ENCODE measurements around the gene BRINP3.
"Not testable (repeated sequence)": the region's sequence is repeated elsewhere in the genome, so short reads cannot be mapped to it uniquely, and the experiment has no call there.

The BRINP3 gene

DNA sequence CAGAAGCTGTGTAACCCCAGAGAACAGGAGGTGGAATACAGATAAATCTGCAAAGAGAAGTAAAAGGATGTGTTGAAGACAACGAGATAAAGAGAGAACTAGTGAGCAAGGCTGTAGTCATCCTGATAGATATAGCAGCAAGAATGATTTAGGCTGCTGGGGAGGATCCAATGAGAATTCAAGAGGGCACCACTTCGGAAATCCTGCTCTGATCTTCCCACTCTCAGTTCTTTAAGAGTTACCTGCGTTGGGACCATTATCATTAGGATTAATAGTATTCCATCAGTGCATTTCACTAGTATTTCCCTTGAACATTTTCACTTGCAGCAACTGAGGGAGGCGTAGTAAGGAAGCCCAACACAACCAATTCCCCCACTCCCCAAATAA, at the start of gene BRINP3:
Gene BRINP3, minus strand, starts transcription at position 103 of the 387 bp plus-strand sequence.
- no peak for DNase-seq

- DNase-seq = no peak
Measured at GRCh38 chr1:190511554-190511953, 33.9 kb upstream of the BRINP3 start.

- no peak for DNase-seq
Measured at GRCh38 chr1:190507357-190507756, 29.7 kb upstream of the BRINP3 start.

DNA sequence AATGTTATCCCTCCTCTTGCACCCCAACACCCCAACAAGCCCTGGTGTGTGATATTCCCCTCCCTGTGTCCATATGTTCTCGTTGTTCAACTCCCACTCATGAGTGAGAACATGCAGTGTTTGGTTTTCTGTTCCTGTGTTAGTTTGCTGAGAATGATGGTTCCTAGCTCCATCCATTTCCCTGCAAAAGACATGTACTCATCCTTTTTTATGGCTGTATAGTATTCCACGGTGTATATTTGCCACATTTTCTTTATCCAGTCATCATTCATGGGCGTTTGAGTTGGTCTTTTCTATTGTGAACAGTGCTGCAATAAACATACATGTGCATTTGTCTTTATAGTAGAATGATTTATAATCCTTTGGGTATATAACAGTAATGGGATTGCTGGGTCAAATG, 26.9 kb upstream of the BRINP3 start:
- not testable (repeated sequence) for DNase-seq

GRCh38 chr1:190497565-190497964, 19.9 kb upstream of the BRINP3 start:
- DNase-seq = no peak

GRCh38 chr1:190494451-190494850, 16.8 kb upstream of the BRINP3 start:
- no peak for DNase-seq

GRCh38 chr1:190491404-190491803, 13.7 kb upstream of the BRINP3 start:
- DNase-seq = no peak

DNA sequence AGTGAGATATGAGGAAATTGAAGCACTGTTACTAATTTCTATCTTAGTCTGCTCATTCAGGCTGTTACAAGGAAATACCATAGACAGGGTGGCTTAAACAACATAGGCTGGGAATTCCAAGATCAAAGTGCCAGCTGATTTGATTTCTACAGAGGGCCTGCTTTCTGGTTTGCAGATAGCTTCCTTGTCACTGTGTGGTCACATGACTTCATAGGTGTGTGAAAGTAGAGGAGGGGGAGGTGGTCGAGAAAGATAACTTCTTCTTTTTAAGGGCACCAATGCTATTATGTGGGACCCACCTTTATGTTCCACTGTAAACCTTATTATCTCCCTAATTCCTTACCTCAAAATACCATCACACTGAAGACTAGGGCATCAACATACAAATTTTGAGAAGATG, 6.4 kb upstream of the BRINP3 start:
- DNase-seq = no peak

GRCh38 chr1:190480231-190480630, 2.6 kb upstream of the BRINP3 start:
- DNase-seq = no peak

- DNase-seq = peak; percentile 40
Measured at GRCh38 chr1:190479516-190479915, 1.9 kb upstream of the BRINP3 start.

DNA sequence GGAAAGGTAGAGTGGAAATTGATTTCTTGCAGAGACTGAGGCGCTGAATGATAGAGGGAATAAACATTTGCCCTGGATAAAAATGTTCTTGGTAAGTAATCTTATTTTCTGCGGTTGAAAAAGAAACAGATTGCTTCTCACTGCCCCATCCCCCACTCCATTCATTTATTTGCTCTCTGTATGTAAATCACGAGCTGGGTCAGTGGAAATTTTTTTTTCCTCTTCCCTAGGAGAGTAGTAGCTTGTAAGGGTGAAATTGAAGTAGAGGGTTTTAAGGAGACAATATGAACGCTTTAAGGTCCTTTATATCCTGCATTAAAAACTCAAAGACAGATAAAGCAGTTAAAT, 1.4 kb upstream of the BRINP3 start:
- no peak for DNase-seq

- DNase-seq = peak; percentile 53
Measured at GRCh38 chr1:190478149-190479049, 735 bp upstream of the BRINP3 start.

DNA sequence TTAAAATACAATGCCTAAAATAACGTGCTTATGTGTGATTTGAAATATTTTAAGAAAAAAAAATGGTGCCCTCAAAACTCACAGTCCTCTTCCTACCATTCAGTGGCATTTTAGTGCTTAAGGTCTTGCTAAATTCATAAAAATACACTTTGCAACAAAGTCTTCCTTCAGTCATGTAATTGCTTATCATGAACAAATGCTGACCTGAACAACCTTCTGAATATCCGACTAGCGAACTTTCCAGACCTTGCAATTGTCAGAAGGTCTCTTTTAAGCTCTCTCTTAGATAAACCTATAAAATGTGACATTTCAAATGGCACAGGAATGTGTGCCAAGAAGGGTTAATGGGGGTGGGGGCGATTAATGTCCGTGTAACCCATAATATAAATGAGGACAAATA, 858 bp downstream of the BRINP3 start:
- DNase-seq = no peak

DNA sequence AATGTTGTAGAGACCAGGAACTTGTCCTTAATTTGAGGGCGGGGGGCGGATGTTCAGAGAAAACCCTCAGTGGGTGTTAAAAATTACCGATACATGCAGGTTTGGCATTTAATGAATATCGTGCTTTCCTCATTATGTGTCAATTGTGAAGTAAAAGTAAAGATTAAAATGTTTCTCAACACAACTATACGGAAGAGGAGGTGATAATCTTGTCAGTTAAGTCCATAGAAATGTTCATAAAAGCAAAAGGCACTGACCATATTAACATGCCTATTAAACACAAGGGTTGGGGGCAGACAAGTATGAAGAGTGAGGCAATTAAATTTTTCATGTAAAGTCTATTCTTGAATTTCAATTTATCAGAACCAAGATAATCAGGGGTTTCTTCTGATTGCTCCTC, 1.3 kb downstream of the BRINP3 start:
- DNase-seq = no peak

DNA sequence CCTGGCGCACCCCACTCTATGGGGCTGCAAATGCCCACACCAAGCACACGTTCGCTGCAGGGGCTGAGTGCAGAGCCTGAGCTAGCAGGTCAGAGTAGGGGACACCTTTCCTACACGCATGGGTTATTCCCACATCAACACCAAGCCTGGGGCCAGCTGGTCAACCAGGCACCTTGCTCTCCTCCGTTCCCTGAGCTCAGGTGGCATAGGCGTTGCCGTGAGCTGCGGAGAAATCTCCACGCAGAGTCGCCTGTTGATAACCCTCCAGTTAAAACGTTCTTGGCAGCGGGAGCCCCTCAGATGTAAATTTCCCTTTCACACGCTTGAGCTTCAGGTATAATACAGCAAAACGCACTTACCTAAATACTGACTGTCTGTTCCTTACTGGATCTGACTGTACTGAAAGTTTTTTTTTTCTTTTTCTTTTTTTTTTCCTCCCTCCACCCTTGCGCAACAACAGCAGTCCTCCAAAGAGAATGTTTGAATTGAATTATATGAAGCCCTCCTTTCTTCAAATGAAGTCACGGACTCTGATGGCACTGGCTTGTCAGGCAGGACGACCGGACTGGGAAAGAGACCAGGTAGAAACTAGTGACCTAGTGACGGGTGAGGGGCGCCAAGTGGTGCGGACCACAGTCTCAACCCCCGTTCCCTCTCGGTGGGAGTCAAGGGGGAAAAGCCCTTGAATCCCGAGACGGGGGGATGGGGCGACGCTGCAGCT, 2.1 kb downstream of the BRINP3 start:
- DNase-seq = no peak

GRCh38 chr1:190474650-190475211, 2.9 kb downstream of the BRINP3 start:
- DNase-seq = no peak

DNA sequence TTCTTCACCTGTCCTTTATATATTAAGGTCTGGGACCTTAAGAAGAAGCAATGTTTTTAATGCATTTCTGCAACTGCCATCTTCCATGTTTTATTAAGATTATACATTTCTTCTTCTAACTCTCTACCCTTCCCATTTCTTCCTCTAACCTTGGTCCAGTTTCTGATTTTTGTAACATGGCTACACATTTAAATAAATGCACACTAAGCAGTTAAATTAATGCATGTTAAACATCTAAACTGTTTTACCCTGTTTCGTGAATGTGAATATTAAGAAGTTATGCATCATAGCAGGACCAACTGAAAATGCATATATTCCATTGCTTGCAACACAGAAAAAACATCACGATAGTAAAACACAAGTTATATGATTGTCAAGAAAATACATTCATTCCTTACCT, 3.7 kb downstream of the BRINP3 start:
- no peak for DNase-seq

DNA sequence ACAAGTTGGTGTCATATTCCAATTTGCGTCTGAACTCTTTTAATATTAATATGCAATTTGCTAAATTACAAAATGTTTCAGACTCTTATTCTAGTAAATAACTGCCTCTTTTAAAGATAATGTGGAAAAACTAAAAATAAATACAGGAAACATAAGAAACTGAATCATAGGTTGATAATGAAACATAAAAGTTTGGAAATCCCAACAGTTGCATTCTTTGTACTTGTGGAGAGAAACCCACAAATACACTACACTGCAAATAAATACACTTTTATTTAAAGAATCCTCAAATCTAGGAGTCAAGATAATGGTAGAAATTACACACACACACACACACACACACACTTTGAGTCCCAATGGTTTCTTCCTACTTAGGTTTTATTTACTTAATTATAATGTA, 5.2 kb downstream of the BRINP3 start:
- no peak for DNase-seq

- DNase-seq = no peak
Measured at GRCh38 chr1:190472042-190472441, 5.6 kb downstream of the BRINP3 start.

DNA sequence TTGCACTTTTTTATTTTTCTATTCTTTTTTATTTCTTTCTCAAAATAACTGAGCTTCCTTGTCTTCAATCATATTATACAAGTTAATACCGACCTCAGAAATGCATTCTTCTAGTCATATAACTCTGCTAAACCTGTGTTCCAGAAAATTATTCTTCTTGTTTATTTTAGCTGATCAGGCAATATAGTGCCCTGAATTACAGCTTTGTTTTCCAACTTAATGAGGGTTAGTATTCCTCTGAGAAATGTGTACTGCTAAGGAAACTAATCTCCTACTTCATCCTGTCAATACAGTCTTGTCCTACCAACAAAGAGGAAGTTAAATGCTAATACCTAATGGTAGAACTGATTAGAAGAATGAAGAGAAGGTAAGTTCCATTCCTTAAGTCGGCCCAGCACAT, 13.0 kb downstream of the BRINP3 start:
- no peak for DNase-seq

DNA sequence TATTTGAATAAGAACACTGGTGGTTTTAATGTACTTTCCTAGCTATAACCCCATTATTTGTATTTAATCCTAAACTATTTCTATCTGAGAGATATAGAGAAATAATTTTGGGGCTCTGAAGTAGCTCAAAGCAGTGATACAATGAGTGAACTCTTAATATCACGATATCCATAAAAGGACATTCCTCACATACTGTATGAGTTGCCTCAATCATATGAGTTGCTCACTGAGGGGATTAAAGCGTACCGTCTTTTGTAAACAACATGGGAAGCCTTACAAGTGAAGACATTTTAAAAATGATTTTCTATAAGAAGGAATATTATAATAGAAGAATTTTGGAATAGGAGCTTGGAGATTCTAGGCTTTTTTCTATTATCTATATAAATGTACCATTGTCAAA, 21.5 kb downstream of the BRINP3 start:
- DNase-seq = no peak

GRCh38 chr1:190455631-190456030, 22.0 kb downstream of the BRINP3 start:
- DNase-seq = no peak

DNA sequence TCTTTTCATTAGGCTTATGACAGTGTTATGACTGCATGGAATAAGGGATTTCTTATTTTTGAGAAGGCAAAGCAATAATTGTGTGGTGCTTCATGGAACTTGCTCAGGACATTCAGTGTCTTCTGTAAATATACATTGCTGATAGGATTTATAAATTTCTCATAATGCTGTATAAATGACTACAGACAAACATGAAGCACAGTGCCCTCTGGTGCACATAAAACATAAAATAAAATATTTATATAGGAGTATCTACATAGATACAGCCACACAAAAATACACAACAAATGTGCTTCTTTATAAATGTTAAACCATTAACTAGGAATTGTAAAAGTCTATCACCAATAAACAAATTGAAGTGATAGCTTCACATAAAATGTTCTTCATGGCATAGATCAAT, 24.1 kb downstream of the BRINP3 start:
- DNase-seq = no peak

DNA sequence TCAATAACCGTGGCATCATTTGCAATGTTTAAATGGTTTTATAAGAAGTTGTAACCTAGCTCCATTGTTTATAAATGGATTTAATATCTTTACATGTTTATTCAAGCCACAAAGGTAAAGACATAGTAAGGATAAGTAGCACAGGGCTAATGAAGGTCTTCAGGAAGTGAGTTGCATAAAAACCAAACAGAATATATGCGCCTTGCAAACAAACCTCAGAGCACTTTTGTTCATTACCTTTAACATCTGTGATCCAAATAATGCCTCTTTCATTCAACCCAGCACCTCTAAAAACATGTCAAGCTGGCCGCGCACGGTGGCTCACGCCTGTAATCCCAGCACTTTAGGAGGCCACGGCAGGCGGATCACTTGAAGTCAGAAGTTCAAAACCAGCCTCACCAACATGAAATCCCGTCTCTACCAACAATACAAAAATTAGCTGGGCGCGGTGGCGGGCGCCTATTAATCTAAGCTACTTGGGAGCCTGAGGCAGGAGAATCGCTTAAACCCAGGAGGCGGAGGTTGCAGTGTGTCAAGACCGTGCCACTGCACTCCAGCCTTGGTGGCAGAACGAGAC, 25.3 kb downstream of the BRINP3 start:
- DNase-seq = no peak
